Endothelial cell of umbilical vein (primary cell): ENCODE measurements around the gene SFT2D1. TPM values are rescaled to one million over a fixed set of nuclear protein-coding genes. Genes with fewer than 3 reads are reported as not detected.

Experiments used
- Bru-seq: library from RNA; stranded (reverse); fragments of 400-500 nt; gene quantifications from one replicate; lab custom pipeline; 2021; lab: Mats Ljungman, UMichigan
- BruChase-seq, 2 experiments: library from RNA; stranded (reverse); fragments of 400-500 nt; gene quantifications; one replicate each; lab custom pipeline; 2021; lab: Mats Ljungman, UMichigan
- BruUV-seq: library from RNA; stranded (reverse); fragments of 400-500 nt; replicated peaks from 2 replicates; lab custom pipeline; 2021; lab: Mats Ljungman, UMichigan
- CTCF ChIA-PET: fragments of 300-600, 350-600 bp; sonication (Branson Sonifier 250); formaldehyde crosslinking; loops from one replicate; lab custom pipeline; 2021; ENCODE audit warnings: antibody characterized with exemption, inconsistent platforms; lab: Charles Lee
- POLR2A ChIA-PET: fragments of 300-600, 350-600 bp; sonication (Branson Sonifier 250); formaldehyde crosslinking; loops from one replicate; lab custom pipeline; 2021; ENCODE audit warnings: antibody characterized with exemption, inconsistent platforms; lab: Charles Lee
- DNase-seq: peaks from one replicate; pipeline ENCODE4 v3.0.0-alpha.2; 2011; ENCODE audit warnings: low read depth, low spot score
- FAIRE-seq: peaks from 2 replicates; lab custom pipeline; 2011; peaks lifted over from hg19 to GRCh38; lab: Jason Lieb, UNC
- H2AFZ ChIP-seq: 2 replicates; pipeline ENCODE4 v1.6.0; 2012; ENCODE audit warnings: low read depth, low read length, control low read depth, inconsistent platforms
- H3K27ac ChIP-seq: 2 replicates; pipeline ENCODE4 v1.5.1; 2011; ENCODE audit warnings: low read depth, mild to moderate bottlenecking, control low read depth, low read length, moderate library complexity; ENCODE audit not compliant: insufficient read depth
- H3K27me3 ChIP-seq, 2 experiments: 2 replicates each; pipeline versions ENCODE4 v1.6.0 to v1.6.1; 2011; ENCODE audit warnings: low read length in 2 of 2, mixed read lengths in 1 of 2; ENCODE audit not compliant: control insufficient read depth in 2 of 2, insufficient read depth in 2 of 2
- H3K36me3 ChIP-seq, 2 experiments: 2 replicates in 1 of 2; 3 replicates in 1 of 2; pipeline ENCODE4 v1.5.1; 2011; ENCODE audit warnings: low read length in 2 of 2, mild to moderate bottlenecking in 1 of 2, moderate library complexity in 1 of 2; ENCODE audit not compliant: control insufficient read depth in 2 of 2, insufficient read depth in 2 of 2; ENCODE audit errors: extremely low read depth in 1 of 2
- H3K4me1 ChIP-seq: 3 replicates; pipeline ENCODE4 v1.5.1; 2011; ENCODE audit warnings: mild to moderate bottlenecking, low read length; ENCODE audit not compliant: control insufficient read depth, insufficient read depth; ENCODE audit errors: extremely low read depth
- H3K4me2 ChIP-seq: 2 replicates; pipeline ENCODE4 v1.6.1; 2011; ENCODE audit warnings: low read length, control low read depth, mixed read lengths; ENCODE audit not compliant: insufficient read depth
- H3K4me3 ChIP-seq, 3 experiments: fragments of 200-600 bp in 1 of 3; sonication (generic), shearing (Covaris generic) in 1 of 3; replicated peaks in 1 of 3; 2 replicates each; pipeline ENCODE4 v1.5.1; 2011 to 2016; ENCODE audit warnings: control low read depth in 3 of 3, low read length in 3 of 3, mild to moderate bottlenecking in 2 of 3, inconsistent platforms in 1 of 3, low read depth in 1 of 3, moderate library complexity in 1 of 3; ENCODE audit not compliant: insufficient read depth in 1 of 3
- H3K79me2 ChIP-seq: 2 replicates; pipeline ENCODE4 v1.6.0; 2012; ENCODE audit warnings: low read length, inconsistent platforms; ENCODE audit not compliant: control insufficient read depth, insufficient read depth
- H3K9ac ChIP-seq: replicated peaks from 2 replicates; pipeline ENCODE3; 2011; ENCODE audit warnings: low read length, control low read depth; ENCODE audit not compliant: insufficient read depth; ENCODE audit errors: extremely low read depth
- H3K9me1 ChIP-seq: replicated peaks from 3 replicates; pipeline ENCODE4 v1.6.0; 2011; ENCODE audit warnings: mild to moderate bottlenecking, low read length; ENCODE audit not compliant: control insufficient read depth, insufficient read depth; ENCODE audit errors: extremely low read depth
- H3K9me3 ChIP-seq: replicated peaks from 2 replicates; pipeline ENCODE4 v1.5.1; 2012; ENCODE audit warnings: low read length, inconsistent platforms; ENCODE audit not compliant: control insufficient read depth, insufficient read depth
- H4K20me1 ChIP-seq: replicated peaks from 2 replicates; pipeline ENCODE3; 2011; ENCODE audit warnings: mild to moderate bottlenecking, low read length; ENCODE audit not compliant: control insufficient read depth, insufficient read depth; ENCODE audit errors: extremely low read depth
- CTCF ChIP-seq, 2 donors: IDR thresholded peaks; 1 replicate in 1 of 2; 2 replicates in 1 of 2; pipeline ENCODE4 v1.5.1; 2011; ENCODE audit warnings: low read length in 2 of 2, mild to moderate bottlenecking in 2 of 2, moderate library complexity in 2 of 2, control low read depth in 1 of 2, inconsistent platforms in 1 of 2, low read depth in 1 of 2; ENCODE audit not compliant: insufficient read depth in 1 of 2; ENCODE audit errors: extremely low read depth in 1 of 2
- FOS ChIP-seq: IDR thresholded peaks from 2 replicates; pipeline ENCODE4 v1.6.1; 2011; ENCODE audit warnings: mild to moderate bottlenecking, low read length, moderate library complexity, borderline replicate concordance; ENCODE audit not compliant: insufficient read depth
- JUN ChIP-seq: IDR thresholded peaks from 2 replicates; pipeline ENCODE4 v1.6.1; 2011; ENCODE audit warnings: borderline replicate concordance, low read depth; ENCODE audit not compliant: insufficient read length, insufficient read depth
- MAX ChIP-seq: IDR thresholded peaks from 2 replicates; pipeline ENCODE4 v1.6.1; 2011; ENCODE audit not compliant: insufficient read depth, insufficient read length
- MYC ChIP-seq: IDR thresholded peaks from one replicate; pipeline ENCODE4 v1.6.1; 2011; ENCODE audit warnings: mild to moderate bottlenecking, low read depth, low read length
- POLR2A ChIP-seq: IDR thresholded peaks from 2 replicates; pipeline ENCODE4 v1.6.1; 2012; ENCODE audit warnings: low read depth, mild to moderate bottlenecking, control low read depth, low read length
- POLR2AphosphoS5 ChIP-seq: IDR thresholded peaks from 2 replicates; pipeline ENCODE4 v1.6.1; 2012; ENCODE audit warnings: low read depth, mild to moderate bottlenecking, control low read depth, low read length, moderate library complexity; ENCODE audit not compliant: insufficient read depth
- dilution Hi-C: fragments of 300-500 bp; cut with MboI; formaldehyde crosslinking; loops from one replicate; pipeline ENCODE4 v1.15.0; 2019; ENCODE audit warnings: low sequenced_read_pairs; ENCODE audit not compliant: extremely low pct_ligation_motif_present
- intact Hi-C: fragments of 100-400 bp; cut with micrococcal nuclease; formaldehyde crosslinking; loops from one replicate; pipeline ENCODE4 v1.10.0; 2022
- long read RNA-seq: library from polyadenylated mRNA; stranded (forward); transcript quantifications from one replicate; pipeline ENCODE4 v2.0.0, GENCODE V29; 2021
- polyA minus RNA-seq, 3 experiments: library from RNA; depleted of rRNA, polyadenylated mRNA; stranded (reverse); fragments of >200 nt; gene quantifications; 1 replicate in 1 of 3; 2 replicates in 2 of 3; pipeline ENCODE4 v1.2.3, GENCODE V29; 2011
- polyA plus RNA-seq, 4 experiments: library from polyadenylated mRNA; depleted of rRNA in 3 of 4; stranded (reverse) in 3 of 4; unstranded in 1 of 4; fragments of >200 nt; gene quantifications; 2 replicates each; pipeline versions ENCODE4 v1.2.1 to v1.2.3, GENCODE V29; 2011 to 2012; ENCODE audit warnings: missing spikeins in 1 of 4
- total RNA-seq: library from RNA; stranded (reverse); gene quantifications from 2 replicates; pipeline ENCODE4 v1.2.3, GENCODE V29; 2021

SFT2D1 gene
- total RNA-seq (21.2 and 22.9 TPM in 2 replicates), polyA plus RNA-seq (24.3 and 30.6 TPM in 2 replicates), polyA minus RNA-seq (11.8 and 12.2 TPM in 2 replicates), Bru-seq, nascent RNA (percentile 64 among the genes with signal in this experiment), BruChase-seq, experiment 1, labeled RNA remaining after a 6-hour chase (percentile 80 among the genes with signal in this experiment), BruChase-seq, experiment 2, labeled RNA remaining after a 2-hour chase (percentile 87 among the genes with signal in this experiment)
- 17.3 and 17.6 TPM in 2 replicates for polyA plus RNA-seq (2011; cell fraction: cytosol; rRNA removed)
- 16.5 and 23.4 TPM in 2 replicates for polyA plus RNA-seq (2011; cell fraction: nucleus; rRNA removed)
- 18.6 and 26.7 TPM in 2 replicates for polyA plus RNA-seq (2012)
- 8.2 TPM for polyA minus RNA-seq (2011; cell fraction: cytosol; rRNA and poly(A)+ RNA removed)
- 10.5 and 11.9 TPM in 2 replicates for polyA minus RNA-seq (2011; cell fraction: nucleus; rRNA and poly(A)+ RNA removed)
- long read RNA-seq, transcript SFT2D1-201 (8 exons, 1,079 nt): major isoform, 111 of 144 reads
- long read RNA-seq, partial matches to known transcripts: 1 of 144 reads
- long read RNA-seq, other reads (novel, unspliced or antisense): 32 of 144 reads

- TF ChIP-seq JUN (no peak), MYC (no peak), POLR2AphosphoS5 (peak; percentile 96), MAX (no peak), POLR2A (peak; percentile 96), CTCF (IDR thresholded peaks at IDR 0.05; ENCODE audit: extremely low read depth in 1 of 2, insufficient read depth in 1 of 2, low read depth in 1 of 2, low read length in 2 of 2) (no peak), FOS (no peak)
- CTCF ChIA-PET: interaction anchor here (0.9 to 2.2 kb wide), 4 partner anchors 18 to 58 kb away, joined by 3 to 16 read pairs (median 4); no protein-coding TSS in a partner anchor
- Histone ChIP-seq H3K27me3 (peaks cover 2 to 4% of the 10 kb centered on the region in 2 experiments), H3K4me3 (peak within 1 kb of the TSS; percentile 79 to 99 (median 93)), H3K36me3 (no peaks in the 10 kb centered on the region), H4K20me1 (no peaks in the 10 kb centered on the region), H2AFZ (peak within 1 kb of the TSS; percentile 99), H3K9me3 (no peaks in the 10 kb centered on the region), H3K79me2 (peaks cover 46% of the 10 kb centered on the region), H3K9ac (peak within 1 kb of the TSS; percentile 99), H3K4me1 (peaks cover 13% of the 10 kb centered on the region), H3K9me1 (no peaks in the 10 kb centered on the region), H3K4me2 (peak within 1 kb of the TSS; percentile 96), H3K27ac (peak within 1 kb of the TSS; percentile 95)
- dilution Hi-C loops: no loop called here
- intact Hi-C loops: loop anchor here (1.0 to 5.0 kb wide), 4 partner anchors 23 to 285 kb away; partner anchors contain the start of gene RPS6KA2
- peak; percentile 89 for DNase-seq
- TSS peak; percentile 91 for BruUV-seq
- POLR2A ChIA-PET: no interaction called here
- peak; percentile 92 for FAIRE-seq
Measured at GRCh38 chr6:166342349-166343149, at the start of gene SFT2D1. Gene SFT2D1, minus strand, starts transcription at chr6:166342545. Its CDS starts 64 bp downstream, at chr6:166342481.
